ENCODE measurements around the gene MYO9B. TPM values are rescaled to one million over a fixed set of nuclear protein-coding genes. Genes with fewer than 3 reads are reported as not detected.

The MYO9B gene
- polyA plus RNA-seq, 3 donors: 5.9 to 366 (median 7.5) TPM

DNA sequence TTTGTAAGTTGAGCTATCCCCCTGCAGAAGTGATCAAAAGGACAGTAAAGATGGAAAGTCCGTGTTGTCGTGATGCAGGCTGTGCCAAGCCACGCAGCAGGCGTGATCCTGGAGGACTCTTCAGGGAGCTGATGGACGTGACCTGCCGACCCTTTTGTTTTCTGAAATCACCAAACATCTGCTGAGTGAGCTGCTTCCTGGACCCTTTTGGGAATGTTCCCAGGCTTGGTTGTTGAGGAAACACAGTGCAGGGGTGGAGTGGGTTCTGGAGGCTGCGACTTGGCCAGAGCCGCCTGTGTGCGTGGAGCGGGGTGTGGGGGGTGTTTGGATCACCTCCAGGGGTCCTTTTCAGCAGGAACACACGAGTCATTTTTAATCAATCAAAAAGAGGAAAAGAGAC lies 33.6 kb upstream of the MYO9B start:
- Mint-ChIP-seq H3K4me1 (no peaks in the 10 kb centered on the region), H3K36me3 (no peaks in the 10 kb centered on the region), H3K4me3 (no peak overlapping the region), H3K27ac (peak overlapping the region in 2 of 7 donors; percentile 13 to 26), H3K27me3 (ENCODE audit: low read depth in 3 of 3) (peaks cover 14 to 30% (median 21%) of the 10 kb centered on the region in 3 donors), H3K9me3 (peaks cover 0 to 5% (median 0%) of the 10 kb centered on the region in 7 donors)
- H3K9ac ChIP-seq (ENCODE audit: insufficient read depth, low read length, poor library complexity, severe bottlenecking): no peak overlapping the region
- H2AFZ ChIP-seq (ENCODE audit: insufficient read depth, low read depth, low read length, poor library complexity, severe bottlenecking): no peak overlapping the region
- no peak for DNase-seq
- H4K20me1 ChIP-seq (ENCODE audit: insufficient read depth, low read length): no peaks in the 10 kb centered on the region
- no peak overlapping the region for H3K27ac ChIP-seq (ENCODE audit: low read depth in 1 of 2, low read length in 2 of 2)
- WGBS (ENCODE audit: insufficient coverage): 55% methylated on average over 6 of the region's 11 CpGs
- no peak for TF ChIP-seq CTCF (IDR thresholded peaks at IDR 0.05)
- H3K4me3 ChIP-seq (replicated peaks in 1 of 3; ENCODE audit: low read depth in 2 of 3, low read length in 3 of 3): no peak overlapping the region
- H3K9me3 ChIP-seq (replicated peaks in 1 of 2; ENCODE audit: control insufficient read depth in 1 of 2, insufficient read depth in 1 of 2, low read length in 2 of 2): no peaks in the 10 kb centered on the region
- no peaks in the 10 kb centered on the region for H3K27me3 ChIP-seq (ENCODE audit: control insufficient read depth in 2 of 2, insufficient read depth in 2 of 2, low read length in 2 of 2)
- intact Hi-C loops (cut with micrococcal nuclease): no loop called here
- H3K4me2 ChIP-seq (replicated peaks; ENCODE audit: extremely low read depth, low read length, poor library complexity, severe bottlenecking): no peak overlapping the region
- no peaks in the 10 kb centered on the region for H3K4me1 ChIP-seq (ENCODE audit: control insufficient read depth in 1 of 2, insufficient read depth in 2 of 2, low read length in 2 of 2)
- H3K36me3 ChIP-seq (replicated peaks in 1 of 2; ENCODE audit: control insufficient read depth in 1 of 2, insufficient read depth in 2 of 2, low read length in 2 of 2): no peaks in the 10 kb centered on the region
- no peaks in the 10 kb centered on the region for H3K79me2 ChIP-seq (ENCODE audit: insufficient read depth, low read length)

DNA sequence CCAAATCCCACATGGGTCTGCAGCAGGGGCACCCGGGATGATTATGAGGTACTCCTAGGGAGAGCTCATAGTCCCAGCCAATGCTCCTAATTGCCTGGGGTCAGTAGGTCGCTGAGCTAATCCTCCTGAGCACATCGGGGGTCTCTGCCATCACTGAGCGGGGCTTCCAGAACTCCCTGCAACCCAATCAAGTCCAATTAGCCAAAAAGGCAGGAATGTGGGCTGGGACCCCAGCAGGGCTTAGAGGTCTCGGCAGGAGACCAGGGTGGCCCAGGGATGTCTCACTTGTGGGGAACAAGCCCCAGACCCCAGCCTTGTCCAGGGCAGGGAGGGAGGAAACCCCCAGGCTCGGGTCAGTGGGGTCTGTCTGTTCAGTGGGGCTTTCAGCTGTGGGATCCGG lies 31.8 kb upstream of the MYO9B start:
- Histone ChIP-seq H2AFZ (ENCODE audit: insufficient read depth, low read depth, low read length, poor library complexity, severe bottlenecking) (no peak overlapping the region), H3K79me2 (ENCODE audit: insufficient read depth, low read length) (no peaks in the 10 kb centered on the region), H3K9ac (ENCODE audit: insufficient read depth, low read length, poor library complexity, severe bottlenecking) (no peak overlapping the region), H3K27me3 (ENCODE audit: control insufficient read depth in 2 of 2, insufficient read depth in 2 of 2, low read length in 2 of 2) (no peaks in the 10 kb centered on the region), H3K4me2 (replicated peaks; ENCODE audit: extremely low read depth, low read length, poor library complexity, severe bottlenecking) (no peak overlapping the region), H3K9me3 (replicated peaks in 1 of 2; ENCODE audit: control insufficient read depth in 1 of 2, insufficient read depth in 1 of 2, low read length in 2 of 2) (no peaks in the 10 kb centered on the region), H4K20me1 (ENCODE audit: insufficient read depth, low read length) (no peaks in the 10 kb centered on the region), H3K27ac (ENCODE audit: low read depth in 1 of 2, low read length in 2 of 2) (no peak overlapping the region), H3K4me3 (replicated peaks in 1 of 3; ENCODE audit: low read depth in 2 of 3, low read length in 3 of 3) (no peak overlapping the region), H3K36me3 (replicated peaks in 1 of 2; ENCODE audit: control insufficient read depth in 1 of 2, insufficient read depth in 2 of 2, low read length in 2 of 2) (peaks cover 0 to 8% of the 10 kb centered on the region in 2 donors), H3K4me1 (ENCODE audit: control insufficient read depth in 1 of 2, insufficient read depth in 2 of 2, low read length in 2 of 2) (no peaks in the 10 kb centered on the region)
- TF ChIP-seq CTCF (IDR thresholded peaks at IDR 0.05): no peak
- DNase-seq: no peak
- Mint-ChIP-seq H3K9me3 (peaks cover 0 to 5% (median 0%) of the 10 kb centered on the region in 7 donors), H3K27ac (no peak overlapping the region), H3K4me1 (no peaks in the 10 kb centered on the region), H3K27me3 (ENCODE audit: low read depth in 3 of 3) (peaks cover 14 to 30% (median 18%) of the 10 kb centered on the region in 3 donors), H3K36me3 (peaks cover 4 to 8% of the 10 kb centered on the region in 2 donors), H3K4me3 (no peak overlapping the region)
- intact Hi-C loops (cut with micrococcal nuclease): no loop called here
- WGBS (ENCODE audit: insufficient coverage): 83% methylated on average over 7 of the region's 7 CpGs

Measured in CD14-positive monocyte (primary cell).